Ishikawa (cell line): ENCODE data around the gene SRF.

ENCODE experiments used
- CEBPB ChIP-seq: IDR thresholded peaks from 2 replicates; pipeline ENCODE4 v1.6.1; 2012
- CREB1 ChIP-seq: IDR thresholded peaks from 2 replicates; pipeline ENCODE4 v1.6.1; 2012; ENCODE audit warnings: low read depth
- EGR1 ChIP-seq: IDR thresholded peaks from 2 replicates; pipeline ENCODE4 v1.6.1; 2012
- EP300 ChIP-seq: IDR thresholded peaks from 2 replicates; pipeline ENCODE4 v1.6.1; 2012; ENCODE audit warnings: borderline replicate concordance
- FOXM1 ChIP-seq: IDR thresholded peaks from 2 replicates; pipeline ENCODE4 v1.6.1; 2012; ENCODE audit warnings: low read depth, borderline replicate concordance
- MAX ChIP-seq: IDR thresholded peaks from 2 replicates; pipeline ENCODE4 v1.6.1; 2012
- NFIC ChIP-seq: IDR thresholded peaks from 2 replicates; pipeline ENCODE4 v1.6.1; 2012
- RAD21 ChIP-seq: IDR thresholded peaks from 2 replicates; pipeline ENCODE4 v1.6.1; 2012; ENCODE audit warnings: low read depth
- REST ChIP-seq: IDR thresholded peaks from 2 replicates; pipeline ENCODE4 v1.6.1; 2012; ENCODE audit warnings: low read depth, mild to moderate bottlenecking
- TAF1 ChIP-seq: IDR thresholded peaks from 2 replicates; pipeline ENCODE4 v1.6.1; 2012; ENCODE audit warnings: low read depth, mild to moderate bottlenecking
- TCF12 ChIP-seq: IDR thresholded peaks from 2 replicates; pipeline ENCODE4 v1.6.1; 2012; ENCODE audit warnings: low read depth
- TEAD4 ChIP-seq: IDR thresholded peaks from 2 replicates; pipeline ENCODE4 v1.6.1; 2012
- USF1 ChIP-seq: IDR thresholded peaks from 2 replicates; pipeline ENCODE4 v1.6.1; 2012
- YY1 ChIP-seq: IDR thresholded peaks from 2 replicates; pipeline ENCODE4 v1.6.1; 2012; ENCODE audit warnings: low read depth
- ZBTB7A ChIP-seq: IDR thresholded peaks from 2 replicates; pipeline ENCODE4 v1.6.1; 2012; ENCODE audit warnings: low read depth

Gene SRF

DNA sequence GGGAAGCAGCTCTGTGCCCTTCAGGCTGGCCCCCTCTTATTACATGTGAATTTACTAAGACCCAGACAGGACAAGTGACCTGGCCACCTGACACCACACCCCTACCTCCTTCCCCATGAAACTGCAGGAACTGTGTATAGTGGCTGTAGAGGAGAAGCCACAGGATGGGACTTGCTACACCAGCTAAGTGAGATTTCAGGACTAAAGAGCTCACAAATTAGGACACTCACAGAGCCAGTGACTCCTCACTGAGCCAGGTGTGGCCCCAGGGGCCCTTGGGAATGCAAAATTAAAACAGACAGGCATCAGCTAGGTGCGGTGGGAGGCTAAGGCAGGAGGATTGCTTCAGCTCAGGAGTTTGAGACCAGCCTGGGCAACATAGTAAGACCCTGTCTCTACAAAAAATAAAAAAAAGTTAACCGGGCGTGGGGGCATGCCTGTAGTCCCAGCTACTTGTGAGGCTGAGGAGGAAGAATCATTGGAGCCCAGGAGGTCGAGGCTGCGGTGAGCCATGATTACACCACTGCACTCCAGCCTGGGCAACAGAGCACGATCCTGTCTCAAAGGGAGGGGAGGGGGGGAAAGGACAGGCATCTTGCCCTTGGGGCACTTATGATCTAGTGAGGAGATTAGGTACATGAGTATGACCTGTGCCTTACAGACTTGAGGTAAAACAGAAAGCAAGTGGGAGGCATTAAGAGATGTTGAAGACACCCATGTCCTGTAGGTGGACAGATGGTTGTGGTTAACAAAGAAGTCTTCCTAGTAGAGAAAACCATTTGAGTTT, 23.2 kb upstream of the SRF start:
- TF ChIP-seq YY1, result no peak

GRCh38 chr6:43149265-43149664, 21.8 kb upstream of the SRF start:
- TF ChIP-seq ZBTB7A (no peak), TAF1 (no peak), TCF12 (no peak), TEAD4 (no peak), MAX (no peak), CEBPB (no peak), EGR1 (no peak)

DNA sequence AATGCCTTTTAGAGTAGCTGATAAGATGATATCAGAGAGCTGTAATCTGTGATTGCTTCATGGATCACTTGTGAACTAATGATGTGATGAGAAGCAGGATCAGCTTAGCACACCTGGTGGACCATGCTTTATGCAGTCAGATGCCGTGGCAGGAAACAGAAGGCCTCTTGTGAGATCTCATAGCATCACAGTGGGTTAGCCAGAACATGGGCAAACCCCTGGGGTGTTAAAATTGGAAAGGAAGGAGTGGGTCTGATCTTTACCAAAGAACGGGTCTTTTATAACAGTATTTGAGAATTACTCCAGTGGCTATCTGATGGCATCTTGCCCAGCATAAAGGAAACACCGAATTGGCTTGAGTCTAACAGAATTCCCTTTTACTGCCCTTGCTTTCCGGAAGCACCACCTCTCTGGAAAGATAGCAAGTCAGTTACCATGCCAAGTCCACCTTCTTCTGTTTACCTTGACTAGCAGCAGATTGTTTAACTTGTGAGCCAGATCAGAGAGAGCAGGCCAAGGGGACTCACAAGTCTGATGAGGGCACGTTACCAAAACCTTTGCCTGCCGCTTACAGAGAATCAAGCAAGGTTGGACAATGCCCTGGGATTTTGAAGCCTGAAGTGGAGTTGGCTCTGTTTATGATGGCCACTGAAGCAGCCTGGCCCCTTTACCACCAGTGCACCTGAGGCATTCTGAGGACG, 20.9 kb upstream of the SRF start:
- TF ChIP-seq YY1 (no peak), RAD21 (no peak), EP300 (no peak), TCF12 (no peak), TAF1 (no peak), ZBTB7A (no peak), TEAD4 (no peak), EGR1 (no peak), CEBPB (no peak), CREB1 (no peak), USF1 (no peak), FOXM1 (no peak), REST (no peak), MAX (no peak)

DNA sequence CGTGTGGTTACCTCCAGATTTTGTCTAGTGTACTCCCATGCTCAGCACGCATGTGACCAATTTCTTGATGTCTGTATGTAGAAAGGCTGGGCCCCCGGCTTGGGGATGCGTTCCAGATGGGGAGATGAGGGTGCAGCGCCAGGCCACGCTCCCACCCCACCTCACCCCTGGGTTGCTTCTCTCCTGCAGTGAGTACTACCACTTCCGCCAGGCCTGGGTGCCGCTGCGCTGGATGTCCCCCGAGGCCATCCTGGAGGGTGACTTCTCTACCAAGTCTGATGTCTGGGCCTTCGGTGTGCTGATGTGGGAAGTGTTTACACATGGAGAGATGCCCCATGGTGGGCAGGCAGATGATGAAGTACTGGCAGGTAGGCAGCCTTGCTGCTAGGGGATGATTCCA, 11.5 kb upstream of the SRF start:
- TF ChIP-seq YY1, result no peak

- TF ChIP-seq MAX (no peak), TEAD4 (no peak), REST (no peak), EGR1 (no peak), FOXM1 (no peak), TCF12 (no peak), CREB1 (no peak), RAD21 (no peak), CEBPB (no peak), USF1 (no peak), TAF1 (no peak), EP300 (no peak), ZBTB7A (no peak), NFIC (no peak), YY1 (no peak)
Measured at GRCh38 chr6:43163899-43164298, 7.2 kb upstream of the SRF start.

DNA sequence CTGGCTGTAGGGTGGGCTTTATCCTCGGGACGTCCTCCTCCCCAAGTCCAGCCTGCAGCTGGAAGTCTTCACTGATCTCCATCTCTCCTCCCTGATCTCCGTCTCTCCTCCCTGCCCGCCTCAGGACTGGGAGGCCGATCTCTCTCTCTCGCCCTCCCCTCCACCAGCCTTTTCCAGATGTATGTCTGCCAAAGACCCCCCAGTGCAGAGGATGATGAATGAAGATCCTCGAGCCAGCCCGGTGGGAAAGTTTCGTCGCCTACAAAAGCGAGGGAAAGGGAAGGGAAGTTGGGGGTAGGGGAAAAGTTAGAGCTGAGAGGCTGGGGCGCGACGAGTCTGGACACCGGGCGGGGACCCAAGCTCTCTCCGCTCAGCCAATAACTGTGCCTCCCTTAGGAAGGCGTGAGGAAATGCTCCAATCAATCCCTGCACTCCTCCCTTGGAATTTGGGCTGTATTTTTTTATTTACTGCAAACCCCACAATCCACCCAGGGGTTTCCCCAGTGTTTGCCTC, 595 bp upstream of the SRF start:
- TF ChIP-seq YY1 (no peak), USF1 (no peak), TCF12 (no peak), ZBTB7A (0 out of 2 replicates have a peak, but pooled peaks have one; percentile 47), MAX (peak; percentile 32; the same call in 1 of the 2 replicates), CREB1 (no peak), NFIC (no peak), TEAD4 (no peak)
